GM18526 (cell line): ENCODE measurements around the gene JADE3.

Experiments
- POLR2A ChIP-seq: IDR thresholded peaks from 3 replicates; pipeline ENCODE4 v1.6.1; 2011; ENCODE audit not compliant: insufficient read length; ENCODE audit errors: extremely low read depth

JADE3 gene

DNA sequence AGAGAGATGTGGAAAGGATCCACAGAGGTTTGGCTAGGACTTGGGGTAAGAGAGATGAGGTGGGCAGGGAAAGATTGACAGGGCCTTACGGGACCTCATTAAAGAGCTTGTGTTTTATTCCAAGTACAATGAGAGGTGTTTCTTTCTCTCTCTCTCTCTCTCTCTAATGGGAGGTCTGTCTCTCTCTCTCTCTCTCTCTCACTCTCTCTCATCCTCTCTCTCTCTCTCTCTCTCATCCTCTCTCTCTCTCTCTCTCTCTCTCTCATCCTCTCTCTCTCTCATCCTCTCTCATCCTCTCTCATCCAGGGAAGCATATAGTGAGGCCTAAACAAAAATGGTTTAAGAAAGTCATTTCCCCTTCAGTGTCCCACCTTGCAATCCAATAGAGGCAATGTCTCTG, 5.4 kb downstream of the JADE3 start:
- TF ChIP-seq POLR2A = no peak

- no peak for TF ChIP-seq POLR2A
These were observed 6.2 kb downstream of the JADE3 start for GRCh38 chrX:46918434-46918833.

- no peak for TF ChIP-seq POLR2A
These were observed 8.0 kb downstream of the JADE3 start for GRCh38 chrX:46920235-46920634.

DNA sequence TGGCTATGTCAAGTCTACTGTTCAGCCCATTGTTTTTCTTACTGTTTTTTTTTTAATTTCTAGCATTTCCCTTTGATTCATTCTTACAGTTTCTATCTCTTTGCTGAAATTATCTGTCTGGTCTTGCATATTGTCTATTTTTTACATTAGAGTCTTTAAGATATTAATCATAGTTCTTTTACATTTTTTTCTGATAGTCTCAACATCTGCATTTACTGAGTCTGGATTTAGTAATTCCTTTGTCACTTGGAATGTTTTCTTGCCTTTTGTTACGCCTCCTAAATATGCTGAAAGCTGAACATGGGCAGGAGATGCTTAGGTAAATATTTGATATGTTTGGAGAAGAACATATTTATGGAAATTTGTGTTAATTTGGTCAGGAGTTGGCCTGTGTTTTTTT, 10.4 kb downstream of the JADE3 start:
- no peak for TF ChIP-seq POLR2A

GRCh38 chrX:46927718-46928117, 15.5 kb downstream of the JADE3 start:
- no peak for TF ChIP-seq POLR2A

GRCh38 chrX:46929439-46930261, 17.4 kb downstream of the JADE3 start:
- no peak for TF ChIP-seq POLR2A

- TF ChIP-seq POLR2A = no peak
These were observed 23.1 kb downstream of the JADE3 start for GRCh38 chrX:46935295-46935694.

- no peak for TF ChIP-seq POLR2A
These were observed 26.4 kb downstream of the JADE3 start for GRCh38 chrX:46938589-46938988.

DNA sequence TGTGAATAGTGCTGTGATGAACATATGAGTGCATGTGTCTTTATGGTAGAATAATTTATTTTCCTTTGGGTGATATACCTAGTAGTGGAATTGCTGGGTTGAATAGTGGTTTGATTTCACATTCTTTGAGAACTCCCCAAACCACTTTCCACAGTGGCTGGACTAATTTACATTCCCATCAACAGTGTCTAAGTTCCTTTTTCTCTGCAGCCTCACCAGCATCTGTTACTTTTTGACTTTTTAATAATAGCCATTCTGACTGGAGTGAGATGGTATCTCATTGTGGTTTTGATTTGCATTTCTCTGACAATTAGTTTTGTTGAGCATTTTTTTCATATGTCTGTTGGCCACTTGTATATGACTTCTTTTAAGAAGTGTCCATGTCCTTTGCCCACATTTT, 29.1 kb downstream of the JADE3 start:
- TF ChIP-seq POLR2A = no peak

DNA sequence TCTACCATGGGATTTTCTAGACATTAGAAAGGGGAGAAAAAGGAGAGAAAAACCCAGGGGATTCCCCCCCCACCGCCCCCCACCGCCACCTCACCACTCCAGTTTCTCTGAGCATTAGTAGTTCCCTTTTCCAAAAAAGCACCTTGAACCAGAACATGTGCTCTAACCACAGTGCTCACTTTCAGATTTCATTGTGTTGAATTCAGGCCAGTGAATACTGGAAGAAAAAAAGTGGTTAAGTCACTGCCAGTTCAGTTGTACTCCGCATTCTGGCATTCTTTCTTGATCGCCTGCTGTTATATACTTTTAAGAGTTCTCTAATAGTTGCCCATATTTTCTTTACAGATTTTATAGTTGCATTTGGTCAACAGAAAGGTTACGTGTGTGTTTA, 40.9 kb downstream of the JADE3 start:
- TF ChIP-seq POLR2A = no peak

DNA sequence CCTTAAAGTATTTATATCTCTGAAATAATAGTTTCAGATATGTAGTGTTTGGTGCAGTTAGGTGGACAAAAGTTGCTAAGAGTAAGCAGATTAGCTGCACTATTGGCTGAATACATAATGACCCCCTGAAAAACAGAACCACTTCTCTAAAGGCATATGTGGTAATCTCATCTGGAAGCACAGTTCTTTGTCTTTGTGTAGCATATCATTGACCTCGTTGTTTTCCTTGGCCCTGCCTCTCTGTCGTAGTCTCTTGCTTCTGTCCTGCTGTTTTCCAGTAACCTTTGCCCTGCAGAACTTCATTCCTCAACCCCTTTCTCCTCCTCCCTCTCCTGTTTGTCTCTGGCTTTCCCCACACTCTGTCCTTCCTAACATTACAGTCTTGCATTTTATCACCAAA, 41.4 kb downstream of the JADE3 start:
- no peak for TF ChIP-seq POLR2A

- TF ChIP-seq POLR2A = no peak
These were observed 42.5 kb downstream of the JADE3 start for GRCh38 chrX:46954716-46955115.

GRCh38 chrX:46957297-46957696, 45.1 kb downstream of the JADE3 start:
- no peak for TF ChIP-seq POLR2A

DNA sequence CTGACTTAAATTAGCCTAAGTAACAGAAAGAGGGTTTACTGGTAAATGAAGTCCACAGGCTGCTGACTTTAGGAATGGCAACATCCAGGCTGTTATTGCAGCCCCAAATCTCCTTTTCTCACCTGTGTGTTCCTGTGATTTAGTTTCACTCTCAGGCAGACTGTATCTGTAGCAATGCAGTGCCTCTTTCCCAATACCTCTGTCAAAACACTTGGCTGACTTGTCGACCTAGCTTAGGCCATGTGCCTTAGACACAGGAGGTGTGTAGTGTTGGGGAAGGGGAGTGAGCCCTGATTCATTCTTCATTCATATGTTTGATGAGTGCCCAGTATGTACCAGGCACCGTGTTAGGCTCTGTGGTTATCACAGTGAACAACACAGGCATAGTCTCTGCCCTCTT, 46.9 kb downstream of the JADE3 start:
- TF ChIP-seq POLR2A = no peak

- no peak for TF ChIP-seq POLR2A
These were observed 47.9 kb downstream of the JADE3 start for GRCh38 chrX:46959985-46960700.

GRCh38 chrX:46961097-46961496, 48.9 kb downstream of the JADE3 start:
- TF ChIP-seq POLR2A = no peak
